ENCODE data around the gene ABHD10.

The ABHD10 gene

GRCh38 chr3:111978583-111979433 is at the start of gene ABHD10:
Gene ABHD10 (plus strand): TSS chr3:111979026. CDS start chr3:111979062, 36 bp downstream.
- Histone ChIP-seq H3K4me1 (ENCODE audit: control insufficient read depth in 5 of 5, insufficient read depth in 5 of 5, low read length in 5 of 5) (peaks cover 0 to 28% (median 27%) of the 10 kb centered on the region in 5 donors), H3K9ac (ENCODE audit: low read length in 5 of 5) (peak within 1 kb of the TSS; percentile 66 to 87 (median 84)), H3K9me3 (ENCODE audit: control insufficient read depth in 5 of 5, low read length in 5 of 5) (no peaks in the 10 kb centered on the region), H3K27ac (ENCODE audit: low read depth, low read length) (peak within 1 kb of the TSS; percentile 56), H3K27me3 (ENCODE audit: control insufficient read depth in 5 of 5, insufficient read depth in 4 of 5, low read length in 5 of 5) (no peaks in the 10 kb centered on the region), H3K4me3 (ENCODE audit: low read depth in 1 of 5, low read length in 5 of 5) (peak within 1 kb of the TSS; percentile 86 to 99 (median 98)), H3K36me3 (ENCODE audit: control insufficient read depth in 5 of 5, insufficient read depth in 5 of 5, low read length in 5 of 5) (peaks cover 7 to 17% (median 11%) of the 10 kb centered on the region in 5 donors)

GRCh38 chr3:111929484-111929883 is 49.3 kb upstream of the ABHD10 start:
- Histone ChIP-seq H3K27ac (ENCODE audit: low read depth, low read length) (no peak overlapping the region), H3K4me3 (ENCODE audit: low read depth in 1 of 5, low read length in 5 of 5) (no peak overlapping the region), H3K27me3 (ENCODE audit: control insufficient read depth in 5 of 5, insufficient read depth in 4 of 5, low read length in 5 of 5) (no peaks in the 10 kb centered on the region), H3K4me1 (ENCODE audit: control insufficient read depth in 5 of 5, insufficient read depth in 5 of 5, low read length in 5 of 5) (peaks cover 0 to 16% (median 6%) of the 10 kb centered on the region in 5 donors), H3K36me3 (ENCODE audit: control insufficient read depth in 5 of 5, insufficient read depth in 5 of 5, low read length in 5 of 5) (peaks cover 14 to 50% (median 26%) of the 10 kb centered on the region in 5 donors), H3K9ac (ENCODE audit: low read length in 5 of 5) (no peak overlapping the region), H3K9me3 (ENCODE audit: control insufficient read depth in 5 of 5, low read length in 5 of 5) (no peaks in the 10 kb centered on the region)

- Histone ChIP-seq H3K9ac (ENCODE audit: low read length in 5 of 5) (no peak overlapping the region), H3K4me3 (ENCODE audit: low read depth in 1 of 5, low read length in 5 of 5) (no peak overlapping the region), H3K27me3 (ENCODE audit: control insufficient read depth in 5 of 5, insufficient read depth in 4 of 5, low read length in 5 of 5) (no peaks in the 10 kb centered on the region), H3K27ac (ENCODE audit: low read depth, low read length) (peak overlapping the region; percentile 31), H3K4me1 (ENCODE audit: control insufficient read depth in 5 of 5, insufficient read depth in 5 of 5, low read length in 5 of 5) (peaks cover 0 to 6% (median 3%) of the 10 kb centered on the region in 5 donors), H3K36me3 (ENCODE audit: control insufficient read depth in 5 of 5, insufficient read depth in 5 of 5, low read length in 5 of 5) (peaks cover 6 to 43% (median 16%) of the 10 kb centered on the region in 5 donors), H3K9me3 (ENCODE audit: control insufficient read depth in 5 of 5, low read length in 5 of 5) (no peaks in the 10 kb centered on the region)
Measured at GRCh38 chr3:111932946-111933345, 45.9 kb upstream of the ABHD10 start.

- H3K9me3 ChIP-seq (ENCODE audit: control insufficient read depth in 5 of 5, low read length in 5 of 5), result no peaks in the 10 kb centered on the region
- peaks cover 25 to 59% (median 40%) of the 10 kb centered on the region in 5 donors for H3K36me3 ChIP-seq (ENCODE audit: control insufficient read depth in 5 of 5, insufficient read depth in 5 of 5, low read length in 5 of 5)
- H3K4me1 ChIP-seq (ENCODE audit: control insufficient read depth in 5 of 5, insufficient read depth in 5 of 5, low read length in 5 of 5), result peaks cover 0 to 6% (median 3%) of the 10 kb centered on the region in 5 donors
- H3K27ac ChIP-seq (ENCODE audit: low read depth, low read length), result peak overlapping the region; percentile 27
- H3K27me3 ChIP-seq (ENCODE audit: control insufficient read depth in 5 of 5, insufficient read depth in 4 of 5, low read length in 5 of 5), result no peaks in the 10 kb centered on the region
- no peak overlapping the region for H3K4me3 ChIP-seq (ENCODE audit: low read depth in 1 of 5, low read length in 5 of 5)
- no peak overlapping the region for H3K9ac ChIP-seq (ENCODE audit: low read length in 5 of 5)
Measured at GRCh38 chr3:111936191-111936841, 42.5 kb upstream of the ABHD10 start.

GRCh38 chr3:111936967-111937366 is 41.9 kb upstream of the ABHD10 start:
- Histone ChIP-seq H3K27ac (ENCODE audit: low read depth, low read length) (peak overlapping the region; percentile 27), H3K27me3 (ENCODE audit: control insufficient read depth in 5 of 5, insufficient read depth in 4 of 5, low read length in 5 of 5) (no peaks in the 10 kb centered on the region), H3K4me3 (ENCODE audit: low read depth in 1 of 5, low read length in 5 of 5) (no peak overlapping the region), H3K36me3 (ENCODE audit: control insufficient read depth in 5 of 5, insufficient read depth in 5 of 5, low read length in 5 of 5) (peaks cover 27 to 59% (median 42%) of the 10 kb centered on the region in 5 donors), H3K9ac (ENCODE audit: low read length in 5 of 5) (no peak overlapping the region), H3K9me3 (ENCODE audit: control insufficient read depth in 5 of 5, low read length in 5 of 5) (no peaks in the 10 kb centered on the region), H3K4me1 (ENCODE audit: control insufficient read depth in 5 of 5, insufficient read depth in 5 of 5, low read length in 5 of 5) (peaks cover 0 to 6% (median 3%) of the 10 kb centered on the region in 5 donors)

- Histone ChIP-seq H3K9ac (ENCODE audit: low read length in 5 of 5) (no peak overlapping the region), H3K4me3 (ENCODE audit: low read depth in 1 of 5, low read length in 5 of 5) (no peak overlapping the region), H3K4me1 (ENCODE audit: control insufficient read depth in 5 of 5, insufficient read depth in 5 of 5, low read length in 5 of 5) (peaks cover 0 to 3% (median under 1%) of the 10 kb centered on the region in 5 donors), H3K9me3 (ENCODE audit: control insufficient read depth in 5 of 5, low read length in 5 of 5) (no peaks in the 10 kb centered on the region), H3K27ac (ENCODE audit: low read depth, low read length) (no peak overlapping the region), H3K27me3 (ENCODE audit: control insufficient read depth in 5 of 5, insufficient read depth in 4 of 5, low read length in 5 of 5) (no peaks in the 10 kb centered on the region), H3K36me3 (ENCODE audit: control insufficient read depth in 5 of 5, insufficient read depth in 5 of 5, low read length in 5 of 5) (peaks cover 22 to 58% (median 42%) of the 10 kb centered on the region in 5 donors)
Measured at GRCh38 chr3:111937871-111938270, 41.0 kb upstream of the ABHD10 start.

- Histone ChIP-seq H3K36me3 (ENCODE audit: control insufficient read depth in 5 of 5, insufficient read depth in 5 of 5, low read length in 5 of 5) (peaks cover 29 to 55% (median 46%) of the 10 kb centered on the region in 5 donors), H3K27me3 (ENCODE audit: control insufficient read depth in 5 of 5, insufficient read depth in 4 of 5, low read length in 5 of 5) (no peaks in the 10 kb centered on the region), H3K4me1 (ENCODE audit: control insufficient read depth in 5 of 5, insufficient read depth in 5 of 5, low read length in 5 of 5) (no peaks in the 10 kb centered on the region), H3K4me3 (ENCODE audit: low read depth in 1 of 5, low read length in 5 of 5) (no peak overlapping the region), H3K9me3 (ENCODE audit: control insufficient read depth in 5 of 5, low read length in 5 of 5) (no peaks in the 10 kb centered on the region), H3K27ac (ENCODE audit: low read depth, low read length) (peak overlapping the region; percentile 45), H3K9ac (ENCODE audit: low read length in 5 of 5) (no peak overlapping the region)
Measured at GRCh38 chr3:111939873-111940272, 39.0 kb upstream of the ABHD10 start.

GRCh38 chr3:111943533-111943932 is 35.3 kb upstream of the ABHD10 start:
- Histone ChIP-seq H3K4me3 (ENCODE audit: low read depth in 1 of 5, low read length in 5 of 5) (no peak overlapping the region), H3K9ac (ENCODE audit: low read length in 5 of 5) (no peak overlapping the region), H3K4me1 (ENCODE audit: control insufficient read depth in 5 of 5, insufficient read depth in 5 of 5, low read length in 5 of 5) (peaks cover 0 to 6% (median 0%) of the 10 kb centered on the region in 5 donors), H3K27me3 (ENCODE audit: control insufficient read depth in 5 of 5, insufficient read depth in 4 of 5, low read length in 5 of 5) (no peaks in the 10 kb centered on the region), H3K9me3 (ENCODE audit: control insufficient read depth in 5 of 5, low read length in 5 of 5) (no peaks in the 10 kb centered on the region), H3K27ac (ENCODE audit: low read depth, low read length) (peak overlapping the region; percentile 52), H3K36me3 (ENCODE audit: control insufficient read depth in 5 of 5, insufficient read depth in 5 of 5, low read length in 5 of 5) (peaks cover 34 to 73% (median 60%) of the 10 kb centered on the region in 5 donors)

GRCh38 chr3:111944372-111944771 is 34.5 kb upstream of the ABHD10 start:
- Histone ChIP-seq H3K4me3 (ENCODE audit: low read depth in 1 of 5, low read length in 5 of 5) (no peak overlapping the region), H3K9me3 (ENCODE audit: control insufficient read depth in 5 of 5, low read length in 5 of 5) (no peaks in the 10 kb centered on the region), H3K27me3 (ENCODE audit: control insufficient read depth in 5 of 5, insufficient read depth in 4 of 5, low read length in 5 of 5) (no peaks in the 10 kb centered on the region), H3K36me3 (ENCODE audit: control insufficient read depth in 5 of 5, insufficient read depth in 5 of 5, low read length in 5 of 5) (peaks cover 36 to 77% (median 63%) of the 10 kb centered on the region in 5 donors), H3K4me1 (ENCODE audit: control insufficient read depth in 5 of 5, insufficient read depth in 5 of 5, low read length in 5 of 5) (peaks cover 0 to 6% (median 0%) of the 10 kb centered on the region in 5 donors), H3K27ac (ENCODE audit: low read depth, low read length) (peak overlapping the region; percentile 52), H3K9ac (ENCODE audit: low read length in 5 of 5) (no peak overlapping the region)

GRCh38 chr3:111947231-111947630 is 31.6 kb upstream of the ABHD10 start:
- H3K27me3 ChIP-seq (ENCODE audit: control insufficient read depth in 5 of 5, insufficient read depth in 4 of 5, low read length in 5 of 5), result no peaks in the 10 kb centered on the region
- no peak overlapping the region for H3K9ac ChIP-seq (ENCODE audit: low read length in 5 of 5)
- no peaks in the 10 kb centered on the region for H3K9me3 ChIP-seq (ENCODE audit: control insufficient read depth in 5 of 5, low read length in 5 of 5)
- peak overlapping the region; percentile 8 for H3K27ac ChIP-seq (ENCODE audit: low read depth, low read length)
- H3K36me3 ChIP-seq (ENCODE audit: control insufficient read depth in 5 of 5, insufficient read depth in 5 of 5, low read length in 5 of 5), result peaks cover 18 to 67% (median 48%) of the 10 kb centered on the region in 5 donors
- H3K4me3 ChIP-seq (ENCODE audit: low read depth in 1 of 5, low read length in 5 of 5), result no peak overlapping the region
- peaks cover 0 to 6% (median 0%) of the 10 kb centered on the region in 5 donors for H3K4me1 ChIP-seq (ENCODE audit: control insufficient read depth in 5 of 5, insufficient read depth in 5 of 5, low read length in 5 of 5)

Data from subcutaneous abdominal adipose tissue (tissue), 5 donors.